Liver (tissue), 9 donors: ENCODE results near the gene ARHGAP28. TPM values are rescaled to one million over a fixed set of nuclear protein-coding genes. Genes with fewer than 3 reads are reported as not detected.
"Not testable (repeated sequence)": the region's sequence is repeated elsewhere in the genome, so short reads cannot be mapped to it uniquely, and the experiment has no call there.

Source experiments
- DNase-seq: peaks from one replicate; pipeline ENCODE4 v3.0.0-alpha.2; 2017; ENCODE audit warnings: low spot score
- H3K27ac ChIP-seq, 2 donors: one replicate each; pipeline ENCODE4 v1.7.0; 2013; ENCODE audit warnings: inconsistent platforms in 2 of 2, low read length in 2 of 2, control low read depth in 1 of 2, low read depth in 1 of 2, mild to moderate bottlenecking in 1 of 2
- H3K27me3 ChIP-seq, 4 donors: one replicate each; pipeline versions ENCODE4 v1.6.1 to v1.7.0; 2013; ENCODE audit warnings: low read length in 3 of 4, inconsistent platforms in 1 of 4, mild to moderate bottlenecking in 1 of 4, moderate library complexity in 1 of 4; ENCODE audit not compliant: control insufficient read depth in 4 of 4, insufficient read depth in 4 of 4
- H3K36me3 ChIP-seq, 4 donors: one replicate each; pipeline versions ENCODE4 v1.6.1 to v1.7.0; 2013; ENCODE audit warnings: low read length in 3 of 4, mild to moderate bottlenecking in 3 of 4, low read depth in 1 of 4, moderate library complexity in 1 of 4; ENCODE audit not compliant: control insufficient read depth in 4 of 4, insufficient read depth in 3 of 4
- H3K4me1 ChIP-seq, 4 donors: one replicate each; pipeline versions ENCODE4 v1.6.1 to v1.7.0; 2013; ENCODE audit warnings: low read length in 3 of 4, mild to moderate bottlenecking in 3 of 4, moderate library complexity in 1 of 4; ENCODE audit not compliant: control insufficient read depth in 4 of 4, insufficient read depth in 4 of 4
- H3K4me3 ChIP-seq, 3 donors: one replicate each; pipeline versions ENCODE4 v1.6.1 to v1.7.0; 2013; ENCODE audit warnings: low read length in 3 of 3, control low read depth in 1 of 3, low read depth in 1 of 3, mild to moderate bottlenecking in 1 of 3
- H3K9ac ChIP-seq, 2 donors: one replicate each; pipeline ENCODE4 v1.7.0; 2013; ENCODE audit warnings: low read length in 2 of 2, mild to moderate bottlenecking in 2 of 2, moderate library complexity in 2 of 2, control low read depth in 1 of 2, low read depth in 1 of 2
- H3K9me3 ChIP-seq, 4 donors: one replicate each; pipeline versions ENCODE4 v1.6.1 to v1.7.0; 2013; ENCODE audit warnings: low read length in 3 of 4; ENCODE audit not compliant: control insufficient read depth in 4 of 4
- EGR1 ChIP-seq, 2 donors: IDR thresholded peaks; 2 replicates each; pipeline ENCODE4 v1.6.1; 2016 to 2018; ENCODE audit warnings: antibody characterized with exemption in 2 of 2, low read depth in 2 of 2
- FOXA1 ChIP-seq: IDR thresholded peaks from 2 replicates; pipeline ENCODE4 v1.6.1; 2016; ENCODE audit warnings: antibody characterized with exemption
- FOXA2 ChIP-seq: IDR thresholded peaks from 2 replicates; pipeline ENCODE4 v1.6.1; 2016; ENCODE audit warnings: antibody characterized with exemption
- HNF4A ChIP-seq, 2 donors: conservative IDR thresholded peaks; 2 replicates each; pipeline ENCODE4 v1.6.1; 2016; ENCODE audit warnings: antibody characterized with exemption in 2 of 2, mild to moderate bottlenecking in 2 of 2
- HNF4G ChIP-seq: IDR thresholded peaks from 2 replicates; pipeline ENCODE4 v1.6.1; 2016; ENCODE audit warnings: antibody characterized with exemption
- JUND ChIP-seq, 2 donors: IDR thresholded peaks; 2 replicates each; pipeline ENCODE4 v1.6.1; 2016; ENCODE audit warnings: antibody characterized with exemption in 2 of 2
- NR2F2 ChIP-seq: IDR thresholded peaks from 2 replicates; pipeline ENCODE4 v1.6.1; 2016; ENCODE audit warnings: antibody characterized with exemption
- RAD21 ChIP-seq, 2 donors: IDR thresholded peaks; 2 replicates each; pipeline ENCODE4 v1.6.1; 2016; ENCODE audit warnings: antibody characterized with exemption in 2 of 2, mild to moderate bottlenecking in 2 of 2
- RXRA ChIP-seq, 2 donors: IDR thresholded peaks; 2 replicates each; pipeline ENCODE4 v1.6.1; 2017 to 2018; ENCODE audit warnings: antibody characterized with exemption in 2 of 2, mild to moderate bottlenecking in 1 of 2
- SP1 ChIP-seq: IDR thresholded peaks from 2 replicates; pipeline ENCODE4 v1.6.1; 2018; ENCODE audit warnings: antibody characterized with exemption, mild to moderate bottlenecking
- TAF1 ChIP-seq: conservative IDR thresholded peaks from 2 replicates; pipeline ENCODE4 v1.6.1; 2016; ENCODE audit warnings: antibody characterized with exemption, mild to moderate bottlenecking
- WGBS: extraction: QIAGEN DNeasy Blood & Tissue Kit; methylation state at CpG from one replicate; pipeline ENCODE4 v1.1.7; 2013; 5-methylcytosine and 5-hydroxymethylcytosine counted together
- polyA plus RNA-seq, 2 donors: library from polyadenylated mRNA; stranded (reverse) in 1 of 2; unstranded in 1 of 2; fragments of 200-250 nt in 1 of 2; fragments of >200 nt in 1 of 2; fragmentation: Nextera tagmentation in 1 of 2; extraction: Ambion mirVana in 1 of 2; gene quantifications; one replicate each; pipeline versions ENCODE4 v1.2.1 to v1.2.3, GENCODE V29; 2013 to 2015
- total RNA-seq, 2 donors: library from RNA; depleted of rRNA; stranded (reverse); fragments of >200 nt; gene quantifications; one replicate each; pipeline ENCODE4 v1.2.3, GENCODE V29; 2014
- TF ChIP-seq, protein P1 (sequence below): IDR thresholded peaks from 2 replicates; pipeline ENCODE4 v1.6.1; 2016; ENCODE audit warnings: antibody characterized with exemption, mild to moderate bottlenecking
- TF ChIP-seq, protein P2 (sequence below): fragments of 150-350 bp; IDR thresholded peaks from 2 replicates; pipeline ENCODE4 v1.5.1; 2017; ENCODE audit warnings: improper control_type of control experiment, low read depth, low read length; ENCODE audit not compliant: missing input control
- TF ChIP-seq, protein P3 (sequence below): IDR thresholded peaks from 2 replicates; pipeline ENCODE4 v1.6.1; 2016; ENCODE audit warnings: antibody characterized with exemption
- TF ChIP-seq, protein P4 (sequence below): IDR thresholded peaks from 2 replicates; pipeline ENCODE4 v1.6.1; 2016; ENCODE audit warnings: antibody characterized with exemption
- TF ChIP-seq, protein P5 (sequence below): IDR thresholded peaks from 2 replicates; pipeline ENCODE4 v1.6.1; 2016; ENCODE audit warnings: antibody characterized with exemption
- donor health status: healthy.
- donor health status: healthy.
- donor health status: healthy.
- donor health status: healthy.
- donor health status: healthy.

ARHGAP28 gene
- total and polyA plus RNA-seq, 4 donors: 0.14 to 2.1 (median 0.69) TPM

DNA sequence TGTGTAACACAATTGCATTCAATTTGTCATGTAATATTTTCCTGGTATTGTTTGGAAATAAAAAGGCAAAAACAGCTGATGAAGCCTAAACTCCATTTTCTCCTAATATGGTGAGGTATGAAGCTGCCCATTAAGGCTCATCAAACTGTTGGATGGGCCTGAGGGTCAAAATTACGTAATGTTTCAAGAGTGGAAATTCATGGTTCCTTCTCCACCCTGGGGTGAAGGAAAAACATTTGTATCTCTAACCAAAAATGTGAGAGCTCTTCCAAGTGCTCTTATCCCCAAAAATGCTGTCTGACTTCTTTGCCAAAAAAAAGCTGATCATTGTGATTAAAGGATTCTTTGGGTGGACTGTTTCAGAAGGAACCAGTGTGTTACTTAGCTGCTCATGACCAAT is 91.8 kb downstream of the ARHGAP28 start:
- no peak overlapping the region for H3K27ac ChIP-seq
- H3K36me3 ChIP-seq: no peaks in the 10 kb centered on the region
- H3K9ac ChIP-seq: no peak overlapping the region
- H3K4me3 ChIP-seq: no peak overlapping the region
- TF ChIP-seq, protein P1, sequence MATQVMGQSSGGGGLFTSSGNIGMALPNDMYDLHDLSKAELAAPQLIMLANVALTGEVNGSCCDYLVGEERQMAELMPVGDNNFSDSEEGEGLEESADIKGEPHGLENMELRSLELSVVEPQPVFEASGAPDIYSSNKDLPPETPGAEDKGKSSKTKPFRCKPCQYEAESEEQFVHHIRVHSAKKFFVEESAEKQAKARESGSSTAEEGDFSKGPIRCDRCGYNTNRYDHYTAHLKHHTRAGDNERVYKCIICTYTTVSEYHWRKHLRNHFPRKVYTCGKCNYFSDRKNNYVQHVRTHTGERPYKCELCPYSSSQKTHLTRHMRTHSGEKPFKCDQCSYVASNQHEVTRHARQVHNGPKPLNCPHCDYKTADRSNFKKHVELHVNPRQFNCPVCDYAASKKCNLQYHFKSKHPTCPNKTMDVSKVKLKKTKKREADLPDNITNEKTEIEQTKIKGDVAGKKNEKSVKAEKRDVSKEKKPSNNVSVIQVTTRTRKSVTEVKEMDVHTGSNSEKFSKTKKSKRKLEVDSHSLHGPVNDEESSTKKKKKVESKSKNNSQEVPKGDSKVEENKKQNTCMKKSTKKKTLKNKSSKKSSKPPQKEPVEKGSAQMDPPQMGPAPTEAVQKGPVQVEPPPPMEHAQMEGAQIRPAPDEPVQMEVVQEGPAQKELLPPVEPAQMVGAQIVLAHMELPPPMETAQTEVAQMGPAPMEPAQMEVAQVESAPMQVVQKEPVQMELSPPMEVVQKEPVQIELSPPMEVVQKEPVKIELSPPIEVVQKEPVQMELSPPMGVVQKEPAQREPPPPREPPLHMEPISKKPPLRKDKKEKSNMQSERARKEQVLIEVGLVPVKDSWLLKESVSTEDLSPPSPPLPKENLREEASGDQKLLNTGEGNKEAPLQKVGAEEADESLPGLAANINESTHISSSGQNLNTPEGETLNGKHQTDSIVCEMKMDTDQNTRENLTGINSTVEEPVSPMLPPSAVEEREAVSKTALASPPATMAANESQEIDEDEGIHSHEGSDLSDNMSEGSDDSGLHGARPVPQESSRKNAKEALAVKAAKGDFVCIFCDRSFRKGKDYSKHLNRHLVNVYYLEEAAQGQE: no peak
- TF ChIP-seq JUND (IDR thresholded peaks at IDR 0.05) (no peak), NR2F2 (no peak), HNF4A (conservative IDR thresholded peaks at IDR 0.05) (no peak), TAF1 (no peak), FOXA2 (no peak), RXRA (IDR thresholded peaks at IDR 0.05) (no peak), SP1 (no peak), HNF4G (no peak), FOXA1 (no peak), RAD21 (IDR thresholded peaks at IDR 0.05) (no peak), EGR1 (IDR thresholded peaks at IDR 0.05; ENCODE audit: low read depth in 2 of 2) (no peak)
- TF ChIP-seq, protein P2, sequence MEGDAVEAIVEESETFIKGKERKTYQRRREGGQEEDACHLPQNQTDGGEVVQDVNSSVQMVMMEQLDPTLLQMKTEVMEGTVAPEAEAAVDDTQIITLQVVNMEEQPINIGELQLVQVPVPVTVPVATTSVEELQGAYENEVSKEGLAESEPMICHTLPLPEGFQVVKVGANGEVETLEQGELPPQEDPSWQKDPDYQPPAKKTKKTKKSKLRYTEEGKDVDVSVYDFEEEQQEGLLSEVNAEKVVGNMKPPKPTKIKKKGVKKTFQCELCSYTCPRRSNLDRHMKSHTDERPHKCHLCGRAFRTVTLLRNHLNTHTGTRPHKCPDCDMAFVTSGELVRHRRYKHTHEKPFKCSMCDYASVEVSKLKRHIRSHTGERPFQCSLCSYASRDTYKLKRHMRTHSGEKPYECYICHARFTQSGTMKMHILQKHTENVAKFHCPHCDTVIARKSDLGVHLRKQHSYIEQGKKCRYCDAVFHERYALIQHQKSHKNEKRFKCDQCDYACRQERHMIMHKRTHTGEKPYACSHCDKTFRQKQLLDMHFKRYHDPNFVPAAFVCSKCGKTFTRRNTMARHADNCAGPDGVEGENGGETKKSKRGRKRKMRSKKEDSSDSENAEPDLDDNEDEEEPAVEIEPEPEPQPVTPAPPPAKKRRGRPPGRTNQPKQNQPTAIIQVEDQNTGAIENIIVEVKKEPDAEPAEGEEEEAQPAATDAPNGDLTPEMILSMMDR: no peak
- TF ChIP-seq, protein P3, sequence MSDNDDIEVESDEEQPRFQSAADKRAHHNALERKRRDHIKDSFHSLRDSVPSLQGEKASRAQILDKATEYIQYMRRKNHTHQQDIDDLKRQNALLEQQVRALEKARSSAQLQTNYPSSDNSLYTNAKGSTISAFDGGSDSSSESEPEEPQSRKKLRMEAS: no peak
- TF ChIP-seq, protein P4, sequence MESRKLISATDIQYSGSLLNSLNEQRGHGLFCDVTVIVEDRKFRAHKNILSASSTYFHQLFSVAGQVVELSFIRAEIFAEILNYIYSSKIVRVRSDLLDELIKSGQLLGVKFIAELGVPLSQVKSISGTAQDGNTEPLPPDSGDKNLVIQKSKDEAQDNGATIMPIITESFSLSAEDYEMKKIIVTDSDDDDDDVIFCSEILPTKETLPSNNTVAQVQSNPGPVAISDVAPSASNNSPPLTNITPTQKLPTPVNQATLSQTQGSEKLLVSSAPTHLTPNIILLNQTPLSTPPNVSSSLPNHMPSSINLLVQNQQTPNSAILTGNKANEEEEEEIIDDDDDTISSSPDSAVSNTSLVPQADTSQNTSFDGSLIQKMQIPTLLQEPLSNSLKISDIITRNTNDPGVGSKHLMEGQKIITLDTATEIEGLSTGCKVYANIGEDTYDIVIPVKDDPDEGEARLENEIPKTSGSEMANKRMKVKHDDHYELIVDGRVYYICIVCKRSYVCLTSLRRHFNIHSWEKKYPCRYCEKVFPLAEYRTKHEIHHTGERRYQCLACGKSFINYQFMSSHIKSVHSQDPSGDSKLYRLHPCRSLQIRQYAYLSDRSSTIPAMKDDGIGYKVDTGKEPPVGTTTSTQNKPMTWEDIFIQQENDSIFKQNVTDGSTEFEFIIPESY: no peak
- TF ChIP-seq, protein P5, sequence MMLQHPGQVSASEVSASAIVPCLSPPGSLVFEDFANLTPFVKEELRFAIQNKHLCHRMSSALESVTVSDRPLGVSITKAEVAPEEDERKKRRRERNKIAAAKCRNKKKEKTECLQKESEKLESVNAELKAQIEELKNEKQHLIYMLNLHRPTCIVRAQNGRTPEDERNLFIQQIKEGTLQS: no peak
- no peaks in the 10 kb centered on the region for H3K27me3 ChIP-seq
- DNase-seq: no peak
- no peaks in the 10 kb centered on the region for H3K4me1 ChIP-seq
- 82% methylated on average over 1 of the region's 1 CpG for WGBS
- peaks cover 0 to 2% (median 0%) of the 10 kb centered on the region in 4 donors for H3K9me3 ChIP-seq

DNA sequence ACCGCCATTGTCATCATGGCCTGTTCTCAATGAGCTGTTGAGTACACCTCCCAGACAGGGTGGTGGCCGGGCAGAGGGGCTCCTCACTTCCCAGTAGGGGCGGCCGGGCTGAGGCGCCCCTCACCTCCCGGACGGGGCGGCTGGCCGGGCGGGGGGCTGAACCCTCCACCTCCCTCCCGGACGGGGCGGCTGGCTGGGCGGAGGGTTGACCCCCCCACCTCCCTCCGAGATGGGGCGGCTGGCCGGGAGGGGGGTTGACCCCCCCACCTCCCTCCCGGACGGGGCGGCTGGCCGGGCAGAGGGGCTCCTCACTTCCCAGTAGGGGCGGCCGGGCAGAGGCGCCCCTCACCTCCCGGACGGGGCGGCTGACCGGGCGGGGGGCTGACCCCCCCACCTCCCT is 97.6 kb downstream of the ARHGAP28 start:
- not testable (repeated sequence) for DNase-seq, H3K4me3 ChIP-seq
- WGBS: 98% methylated on average over 21 of the region's 29 CpGs

DNA sequence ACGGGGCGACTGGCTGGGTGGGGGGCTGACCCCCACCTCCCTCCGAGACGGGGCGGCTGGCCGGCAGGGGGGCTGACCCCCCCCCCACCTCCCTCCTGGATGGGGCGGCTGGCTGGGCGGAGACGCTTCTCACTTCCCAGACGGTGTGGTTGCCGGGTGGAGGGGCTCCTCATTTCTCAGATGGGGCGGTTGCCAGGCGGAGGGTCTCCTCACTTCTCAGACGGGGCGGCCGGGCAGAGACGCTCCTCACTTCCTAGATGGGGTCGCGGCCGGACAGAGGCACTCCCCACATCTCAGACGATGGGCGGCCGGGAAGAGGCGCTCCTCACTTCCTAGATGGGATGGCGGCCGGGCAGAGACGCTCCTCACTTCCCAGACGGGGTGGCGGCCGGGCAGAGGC is 98.0 kb downstream of the ARHGAP28 start:
- DNase-seq: not testable (repeated sequence)
- WGBS: 96% methylated on average over 27 of the region's 30 CpGs

More for the DNA sequence above, 97.6 kb downstream of the ARHGAP28 start:
- H3K27me3 ChIP-seq, H3K9ac ChIP-seq, H3K9me3 ChIP-seq, H3K4me1 ChIP-seq, H3K36me3 ChIP-seq, H3K27ac ChIP-seq: not testable (repeated sequence)

More for the DNA sequence above, 98.0 kb downstream of the ARHGAP28 start:
- not testable (repeated sequence) for H3K27me3 ChIP-seq, H3K27ac ChIP-seq, H3K4me1 ChIP-seq, H3K4me3 ChIP-seq, H3K9me3 ChIP-seq, H3K9ac ChIP-seq, H3K36me3 ChIP-seq
